GM12875 (cell line): ENCODE data around the gene PGM1.

Experiments used
- H3K4me3 ChIP-seq: one replicate; pipeline ENCODE4 v1.5.1; 2011; ENCODE audit warnings: low read depth, low read length, control low read depth
- TF ChIP-seq, protein P1 (sequence below): IDR thresholded peaks from 2 replicates; pipeline ENCODE4 v1.5.1; 2011; ENCODE audit warnings: low read depth, mild to moderate bottlenecking, control low read depth, inconsistent platforms, low read length, moderate library complexity, borderline replicate concordance; ENCODE audit not compliant: insufficient read depth

Gene PGM1

GRCh38 chr1:63663873-63664272 lies 70.7 kb downstream of the PGM1 start:
- TF ChIP-seq, protein P1, sequence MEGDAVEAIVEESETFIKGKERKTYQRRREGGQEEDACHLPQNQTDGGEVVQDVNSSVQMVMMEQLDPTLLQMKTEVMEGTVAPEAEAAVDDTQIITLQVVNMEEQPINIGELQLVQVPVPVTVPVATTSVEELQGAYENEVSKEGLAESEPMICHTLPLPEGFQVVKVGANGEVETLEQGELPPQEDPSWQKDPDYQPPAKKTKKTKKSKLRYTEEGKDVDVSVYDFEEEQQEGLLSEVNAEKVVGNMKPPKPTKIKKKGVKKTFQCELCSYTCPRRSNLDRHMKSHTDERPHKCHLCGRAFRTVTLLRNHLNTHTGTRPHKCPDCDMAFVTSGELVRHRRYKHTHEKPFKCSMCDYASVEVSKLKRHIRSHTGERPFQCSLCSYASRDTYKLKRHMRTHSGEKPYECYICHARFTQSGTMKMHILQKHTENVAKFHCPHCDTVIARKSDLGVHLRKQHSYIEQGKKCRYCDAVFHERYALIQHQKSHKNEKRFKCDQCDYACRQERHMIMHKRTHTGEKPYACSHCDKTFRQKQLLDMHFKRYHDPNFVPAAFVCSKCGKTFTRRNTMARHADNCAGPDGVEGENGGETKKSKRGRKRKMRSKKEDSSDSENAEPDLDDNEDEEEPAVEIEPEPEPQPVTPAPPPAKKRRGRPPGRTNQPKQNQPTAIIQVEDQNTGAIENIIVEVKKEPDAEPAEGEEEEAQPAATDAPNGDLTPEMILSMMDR, result no peak
- no peak overlapping the region for H3K4me3 ChIP-seq

GRCh38 chr1:63664742-63665141 lies 71.5 kb downstream of the PGM1 start:
- no peak overlapping the region for H3K4me3 ChIP-seq
- TF ChIP-seq, protein P1, result no peak

- H3K4me3 ChIP-seq, result no peak overlapping the region
- TF ChIP-seq, protein P1, result no peak
These were observed 72.2 kb downstream of the PGM1 start for GRCh38 chr1:63665410-63665809.

DNA sequence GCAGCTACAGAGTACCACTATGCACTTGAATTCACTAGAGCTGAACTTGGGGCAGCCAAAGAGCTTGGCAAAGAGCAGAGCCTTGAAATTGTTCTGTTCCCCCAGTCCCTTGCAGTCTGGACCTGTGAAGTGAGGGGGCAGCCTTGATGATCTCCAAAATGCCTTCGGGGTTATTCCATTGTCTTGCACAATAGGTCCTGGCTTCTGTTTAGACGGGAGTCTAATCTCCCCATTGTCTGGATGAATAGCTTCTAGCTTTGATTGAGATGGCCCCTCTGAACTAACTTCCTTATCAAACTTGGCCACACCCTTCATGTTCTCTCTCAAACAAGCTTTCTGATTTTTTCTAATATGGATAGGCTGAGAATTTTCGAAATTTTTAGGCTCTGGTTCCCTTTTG lies 72.6 kb downstream of the PGM1 start:
- no peak overlapping the region for H3K4me3 ChIP-seq
- TF ChIP-seq, protein P1, result no peak

DNA sequence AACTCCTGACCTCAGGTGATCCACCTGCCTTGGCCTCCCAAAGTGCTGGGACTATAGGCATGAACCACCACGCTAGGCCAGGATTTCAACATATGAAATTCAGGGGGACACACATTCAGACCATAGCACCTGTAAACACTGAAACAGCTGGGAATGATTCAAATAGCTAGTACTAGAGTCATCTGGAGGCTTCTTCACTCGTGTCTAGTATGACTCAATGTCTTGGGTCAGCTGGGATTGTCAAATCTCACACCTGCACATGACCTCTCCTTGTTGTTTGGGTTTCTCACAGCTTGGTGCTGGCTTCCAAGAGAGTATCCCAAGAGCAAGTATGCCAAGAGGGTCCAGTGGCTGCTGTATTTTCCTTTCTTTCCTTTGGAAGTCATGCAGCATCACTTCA lies 75.1 kb downstream of the PGM1 start:
- no peak overlapping the region for H3K4me3 ChIP-seq
- TF ChIP-seq, protein P1, result no peak

DNA sequence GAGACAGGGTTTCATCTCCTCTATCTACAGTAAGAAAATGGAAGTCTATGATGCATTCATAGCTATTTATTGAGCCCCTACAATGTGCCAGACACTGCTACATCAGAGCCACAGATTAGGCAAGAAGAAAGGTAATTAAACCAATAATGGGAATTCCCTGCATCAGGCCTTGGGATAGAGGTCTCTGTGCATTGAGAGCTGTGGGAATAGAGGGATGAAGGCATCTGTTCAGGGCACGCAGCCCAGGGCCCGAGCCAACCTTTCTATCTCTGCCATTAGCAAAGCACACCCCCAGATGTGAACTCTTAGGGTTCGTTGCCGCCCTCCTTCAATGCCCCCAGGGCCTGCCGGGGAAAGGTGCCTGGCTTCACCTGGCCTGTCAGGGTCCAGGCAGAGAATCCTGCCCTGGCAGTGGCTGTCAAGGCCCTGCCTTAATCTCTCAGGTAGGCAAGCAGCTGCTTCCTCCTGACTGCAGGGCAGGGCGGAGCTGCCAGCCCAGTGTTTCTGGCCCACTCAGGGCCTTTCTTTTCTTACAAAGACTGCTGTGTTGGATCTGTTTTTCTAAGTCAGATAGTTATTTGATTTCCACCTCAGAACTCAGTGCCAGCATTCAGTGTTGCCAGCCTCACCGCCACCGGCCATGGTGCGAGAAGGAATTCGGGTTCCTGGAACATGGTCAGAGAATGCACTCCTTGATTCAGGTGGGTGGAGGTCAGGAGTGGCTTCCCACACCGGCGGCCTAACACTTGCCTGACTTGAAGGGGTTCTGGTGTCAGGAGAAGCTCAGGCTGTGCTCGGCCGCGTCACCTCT lies 76.1 kb downstream of the PGM1 start:
- TF ChIP-seq, protein P1, result no peak
- H3K4me3 ChIP-seq, result no peak overlapping the region

DNA sequence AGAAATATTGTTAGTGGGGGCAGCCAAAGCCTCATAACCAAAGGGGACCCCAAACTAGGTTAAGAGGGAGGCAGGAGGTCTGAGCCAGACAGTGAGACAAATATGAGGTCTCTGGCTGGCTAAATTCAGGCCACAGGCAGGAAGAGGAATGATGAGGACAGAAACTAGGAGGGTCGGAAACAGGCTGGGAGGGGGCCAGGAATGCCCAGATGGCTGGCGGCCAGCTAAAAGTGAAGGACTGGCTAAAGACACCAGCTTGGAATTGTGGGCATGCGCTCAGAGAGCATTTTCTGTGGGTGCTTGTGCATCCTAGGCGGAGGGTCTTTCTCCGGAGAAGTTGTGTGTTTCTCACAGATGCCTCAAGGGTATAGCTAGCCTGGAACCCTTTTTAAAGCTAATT lies 77.0 kb downstream of the PGM1 start:
- H3K4me3 ChIP-seq, result no peak overlapping the region
- TF ChIP-seq, protein P1, result no peak
